Activated T-helper 1 cell treated with anti-CD3 and anti-CD28 coated beads, Interleukin-2, amount 50 U/mL, for 16 hours (primary cell): Measurements from ENCODE around the gene OR4C46.
"Not testable (repeated sequence)": the region's sequence is repeated elsewhere in the genome, so short reads cannot be mapped to it uniquely, and the experiment has no call there.

Experiments
- DNase-seq, 2 donors: peaks; one replicate each; pipeline ENCODE4 v3.0.0-alpha.2; 2020; ENCODE audit warnings: low read depth in 1 of 2, low spot score in 1 of 2

Gene OR4C46

GRCh38 chr11:54603898-54604297 is at the start of gene OR4C46:
Gene OR4C46 (minus strand): TSS chr11:54603998. CDS start chr11:54603998, 0 bp downstream.
- DNase-seq: no peak

DNA sequence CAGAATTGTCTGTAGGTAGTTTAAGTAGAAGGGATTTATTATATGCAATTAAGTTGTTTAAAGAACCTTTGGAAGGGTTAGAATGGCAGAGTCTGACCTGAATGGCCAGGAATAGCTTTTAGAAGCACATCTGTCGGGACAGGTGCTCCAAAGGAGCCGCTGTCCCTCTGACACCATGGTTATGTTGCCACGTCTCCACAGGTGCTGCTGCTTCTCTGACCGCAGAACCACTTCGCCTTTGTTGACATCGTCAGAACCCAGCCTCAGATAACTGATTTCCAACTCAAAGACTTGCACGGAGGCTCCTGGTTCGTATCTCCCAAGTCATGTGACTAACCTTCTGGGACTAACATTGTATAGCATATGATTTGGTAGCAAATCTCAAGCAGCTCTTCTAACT is 41.8 kb upstream of the OR4C46 start:
- not testable (repeated sequence) for DNase-seq

DNA sequence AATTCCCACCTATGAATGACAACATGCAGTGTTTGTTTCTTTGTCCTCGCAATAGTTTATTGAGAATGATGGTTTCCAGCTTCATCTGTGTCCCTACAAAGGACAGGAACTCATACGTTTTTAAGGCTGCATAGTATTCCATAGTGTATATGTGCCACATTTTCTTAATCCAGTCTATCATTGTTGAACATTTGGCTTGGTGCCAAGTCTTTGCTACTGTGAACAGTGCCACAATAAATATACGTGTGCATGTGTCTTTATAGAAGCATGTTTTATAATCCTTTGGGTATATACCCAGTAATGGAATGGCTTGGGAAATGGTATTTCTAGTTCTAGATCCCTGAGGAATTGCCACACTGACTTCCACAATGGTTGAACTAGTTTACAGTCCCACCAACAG is 42.4 kb downstream of the OR4C46 start:
- DNase-seq: not testable (repeated sequence)

- no peak for DNase-seq
These were observed 44.9 kb downstream of the OR4C46 start for GRCh38 chr11:54558919-54559318.

DNA sequence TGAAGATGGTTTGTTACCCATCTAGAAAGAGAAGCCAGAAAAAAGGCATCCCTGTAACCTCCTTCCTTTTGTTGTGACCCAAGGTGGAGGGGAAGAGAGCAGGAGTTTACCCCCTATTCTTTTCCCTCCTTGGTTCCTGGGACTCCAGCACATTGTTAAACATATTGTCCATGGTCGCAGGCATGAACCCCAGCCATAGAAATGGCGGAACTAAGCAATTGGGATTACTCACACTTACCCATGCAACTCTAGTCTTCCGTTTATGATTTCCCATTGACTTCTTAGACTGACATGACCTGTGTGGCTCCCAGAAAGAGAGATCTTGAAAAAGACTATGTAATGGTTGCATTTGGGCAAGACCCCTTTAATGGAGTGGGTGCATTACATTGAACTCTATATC is 45.4 kb downstream of the OR4C46 start:
- DNase-seq: no peak
